ENCODE measurements around the gene WNK2. TPM values are rescaled to one million over a fixed set of nuclear protein-coding genes. Genes with fewer than 3 reads are reported as not detected.

Gene WNK2
- total RNA-seq, 1 experiment from 2014 or later, result 69.4 TPM

GRCh38 chr9:93307468-93308157, 123.7 kb downstream of the WNK2 start:
- H4K5ac ChIP-seq (ENCODE audit: insufficient read length, low read depth, low read length), result no peak overlapping the region
- H3K4me1 Mint-ChIP-seq, result peaks cover 6 to 7% of the 10 kb centered on the region in 2 experiments
- no peak overlapping the region for H3T11ph ChIP-seq (ENCODE audit: low read length)
- TF ChIP-seq CTCF (conservative IDR thresholded peaks at IDR 0.05), result no peak
- H2BK120ac ChIP-seq (ENCODE audit: low read depth, low read length, poor library complexity, severe bottlenecking), result no peak overlapping the region
- no peak overlapping the region for H3K14ac ChIP-seq (ENCODE audit: insufficient read depth, low read length)
- no peak overlapping the region for H2BK15ac ChIP-seq (ENCODE audit: low read depth, low read length)
- H2BK5ac ChIP-seq (ENCODE audit: insufficient read length, low read length), result no peak overlapping the region
- no peaks in the 10 kb centered on the region for H3K79me1 ChIP-seq (ENCODE audit: insufficient read depth, low read depth, low read length, poor library complexity, severe bottlenecking)
- no peaks in the 10 kb centered on the region for H3K79me2 ChIP-seq (ENCODE audit: insufficient read depth, low read length)
- no peaks in the 10 kb centered on the region; the same call in none of the 2 replicates for H3K27me3 Mint-ChIP-seq (ENCODE audit: low read depth)
- no peak overlapping the region for H2AK5ac ChIP-seq (ENCODE audit: insufficient read length, low read length)
- no peak overlapping the region for H3K9ac ChIP-seq (ENCODE audit: extremely low read depth, insufficient read length, low read length)
- H2BK20ac ChIP-seq (ENCODE audit: low read depth, low read length, poor library complexity, severe bottlenecking), result no peak overlapping the region
- peak; percentile 25 for DNase-seq
- H3K9me3 Mint-ChIP-seq, result no peaks in the 10 kb centered on the region
- H3K23me2 ChIP-seq (ENCODE audit: insufficient read length, low read depth, low read length, poor library complexity, severe bottlenecking), result no peaks in the 10 kb centered on the region
- H3K23ac ChIP-seq (ENCODE audit: insufficient read length, low read depth, low read length), result no peak overlapping the region
- no peak overlapping the region for H3K56ac ChIP-seq (ENCODE audit: insufficient read length, low read depth, low read length)
- H3K18ac ChIP-seq (ENCODE audit: insufficient read length, low read depth, low read length), result no peak overlapping the region
- H4K20me1 ChIP-seq (ENCODE audit: control insufficient read depth, insufficient read depth, insufficient read length), result no peaks in the 10 kb centered on the region
- no peak overlapping the region for H3K4ac ChIP-seq (ENCODE audit: low read depth, low read length)
- H2AFZ ChIP-seq (ENCODE audit: low read length), result no peak overlapping the region
- H3K4me3 Mint-ChIP-seq, result no peak overlapping the region
- H3K27ac ChIP-seq (ENCODE audit: insufficient read length, low read depth, low read length), result no peak overlapping the region
- no peak overlapping the region for H4K8ac ChIP-seq (replicated peaks; ENCODE audit: insufficient read length, low read depth, low read length)
- H3K27me3 ChIP-seq (ENCODE audit: insufficient read depth, low read length), result no peaks in the 10 kb centered on the region
- H3K4me1 ChIP-seq (ENCODE audit: insufficient read depth, low read length), result no peaks in the 10 kb centered on the region
- peaks cover 7% of the 10 kb centered on the region for H3K9me3 ChIP-seq (ENCODE audit: control insufficient read depth, low read depth, low read length)
- no CpG with 5 or more reads among the region's 24 CpGs for WGBS (ENCODE audit: extremely low coverage, insufficient read length, low lambda C conversion rate)
- no peak overlapping the region for H4K91ac ChIP-seq (ENCODE audit: insufficient read length, low read depth, low read length)
- no peak overlapping the region for H3K27ac Mint-ChIP-seq
- peaks cover 5 to 20% (median 12%) of the 10 kb centered on the region in 3 experiments; a peak in 6 of 7 replicates for H3K36me3 Mint-ChIP-seq (ENCODE audit: insufficient read depth in 1 of 3, low read depth in 3 of 3)
- no peak overlapping the region for H2BK12ac ChIP-seq (ENCODE audit: insufficient read length, low read depth, low read length)
- no peak overlapping the region for H3K4me2 ChIP-seq (ENCODE audit: insufficient read depth, insufficient read length, low read length)

All from H9 (cell line).